Measurements from ENCODE around the gene PITPNM3. TPM values are rescaled to one million over a fixed set of nuclear protein-coding genes. Genes with fewer than 3 reads are reported as not detected.

PITPNM3 gene
- total and polyA plus RNA-seq, 12 donors: 0.12 to 0.70 (median 0.33) TPM

DNA sequence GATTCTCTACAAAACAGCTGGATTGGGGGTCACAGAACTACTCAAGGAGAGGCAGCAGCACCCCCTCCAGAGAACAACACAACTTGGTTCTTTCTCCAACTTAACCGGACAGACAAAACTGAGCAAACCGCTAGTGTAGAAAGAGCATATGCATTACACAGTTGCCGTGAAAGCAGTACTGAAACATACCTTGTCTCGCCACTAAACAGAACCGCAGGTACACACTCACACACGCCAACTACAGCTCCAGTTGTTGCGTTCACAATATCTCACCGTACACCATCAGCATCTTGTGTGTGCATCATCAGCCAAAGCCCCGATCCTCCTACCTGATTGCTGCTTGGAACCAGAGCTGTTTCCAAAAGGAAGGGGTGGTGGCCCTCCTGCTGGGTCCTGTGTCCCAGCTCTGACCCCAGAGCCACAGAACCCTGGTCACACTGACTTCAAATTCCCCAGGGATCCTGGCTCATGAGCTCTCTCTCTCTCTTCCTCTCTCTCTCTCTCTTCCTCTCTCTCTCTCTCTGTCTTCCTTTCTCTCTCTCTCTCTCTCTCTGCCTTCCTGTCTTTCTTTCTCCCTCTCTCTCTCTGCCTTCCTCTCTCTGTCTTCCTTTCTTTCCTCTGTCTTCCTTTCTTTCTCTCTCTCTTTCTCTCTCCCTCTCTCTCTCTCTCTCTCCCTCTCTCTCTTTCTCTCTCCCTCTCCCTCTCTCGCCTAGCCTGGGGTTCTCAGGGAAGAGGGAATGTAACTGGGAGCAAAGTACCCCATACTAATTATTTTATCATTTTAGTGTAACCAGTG lies 103.7 kb downstream of the PITPNM3 start:
- peaks cover 0 to 31% (median 20%) of the 10 kb centered on the region in 7 donors for H3K27me3 ChIP-seq
- peaks cover 0 to 23% (median 12%) of the 10 kb centered on the region in 9 donors for H3K4me1 ChIP-seq
- intact Hi-C loops (cut with DNase I): no loop called here
- TF ChIP-seq, protein P1, sequence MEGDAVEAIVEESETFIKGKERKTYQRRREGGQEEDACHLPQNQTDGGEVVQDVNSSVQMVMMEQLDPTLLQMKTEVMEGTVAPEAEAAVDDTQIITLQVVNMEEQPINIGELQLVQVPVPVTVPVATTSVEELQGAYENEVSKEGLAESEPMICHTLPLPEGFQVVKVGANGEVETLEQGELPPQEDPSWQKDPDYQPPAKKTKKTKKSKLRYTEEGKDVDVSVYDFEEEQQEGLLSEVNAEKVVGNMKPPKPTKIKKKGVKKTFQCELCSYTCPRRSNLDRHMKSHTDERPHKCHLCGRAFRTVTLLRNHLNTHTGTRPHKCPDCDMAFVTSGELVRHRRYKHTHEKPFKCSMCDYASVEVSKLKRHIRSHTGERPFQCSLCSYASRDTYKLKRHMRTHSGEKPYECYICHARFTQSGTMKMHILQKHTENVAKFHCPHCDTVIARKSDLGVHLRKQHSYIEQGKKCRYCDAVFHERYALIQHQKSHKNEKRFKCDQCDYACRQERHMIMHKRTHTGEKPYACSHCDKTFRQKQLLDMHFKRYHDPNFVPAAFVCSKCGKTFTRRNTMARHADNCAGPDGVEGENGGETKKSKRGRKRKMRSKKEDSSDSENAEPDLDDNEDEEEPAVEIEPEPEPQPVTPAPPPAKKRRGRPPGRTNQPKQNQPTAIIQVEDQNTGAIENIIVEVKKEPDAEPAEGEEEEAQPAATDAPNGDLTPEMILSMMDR (IDR thresholded peaks at IDR 0.05): no peak
- WGBS, 2 donors: 88 to 91% methylated on average over 10 of the region's 10 CpGs
- H3K9me3 ChIP-seq: no peaks in the 10 kb centered on the region
- H3K4me3 ChIP-seq: no peak overlapping the region
- H3K36me3 ChIP-seq: peaks cover 0 to 3% (median 0%) of the 10 kb centered on the region in 9 donors
- no peak for ATAC-seq
- no peak for DNase-seq
- H3K27ac ChIP-seq: no peak overlapping the region

DNA sequence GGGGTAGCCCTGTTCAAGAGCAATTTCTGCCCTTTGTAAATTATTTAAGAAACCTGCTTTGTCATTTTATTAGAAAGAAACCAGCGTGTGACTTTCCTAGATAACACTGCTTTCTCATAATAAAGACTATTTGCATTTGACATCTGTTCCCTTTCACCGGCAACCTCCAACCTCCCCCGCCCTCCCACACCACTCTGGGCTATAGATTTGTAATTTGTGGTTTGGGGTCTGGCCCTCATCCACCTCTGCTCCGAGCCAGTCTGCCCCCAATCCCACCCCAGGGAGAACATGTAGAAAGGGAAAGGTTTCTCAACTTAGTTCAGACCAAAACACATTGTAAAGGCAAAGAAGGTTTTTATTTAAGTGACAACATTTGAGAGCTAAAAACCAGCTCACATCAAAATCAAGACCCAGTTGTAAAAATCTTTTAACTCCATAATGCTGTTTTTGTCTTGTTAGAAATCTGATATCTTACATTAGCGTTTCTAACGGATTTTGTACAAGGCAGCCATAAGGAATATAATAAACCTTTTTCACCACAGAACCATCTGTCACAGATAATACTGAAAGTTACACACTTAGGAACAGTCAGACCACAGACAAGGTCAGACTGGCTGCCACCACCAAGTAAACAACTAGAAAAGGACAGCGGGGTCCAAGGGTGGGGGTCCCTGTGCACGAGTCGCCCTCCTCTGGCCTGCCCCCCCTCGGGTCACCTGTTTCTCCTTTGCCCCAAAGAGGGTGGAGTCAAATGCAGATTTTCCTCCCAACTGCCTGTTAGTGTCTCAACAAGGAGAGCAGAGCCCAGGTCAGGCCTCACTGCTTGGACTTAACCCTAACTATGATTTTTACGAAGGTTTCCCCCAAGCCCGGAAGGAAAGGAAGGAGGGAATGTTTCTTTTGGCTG lies 105.2 kb downstream of the PITPNM3 start:
- WGBS, 2 donors: 58 to 65% methylated on average over 12 of the region's 12 CpGs
- TF ChIP-seq, protein P1 (IDR thresholded peaks at IDR 0.05): no peak
- peaks cover 0 to 15% (median 5%) of the 10 kb centered on the region in 9 donors for H3K4me1 ChIP-seq
- no peak overlapping the region for H3K4me3 ChIP-seq
- no peak overlapping the region for H3K27ac ChIP-seq
- DNase-seq (no peak), ATAC-seq (no peak)
- intact Hi-C loops (cut with DNase I): no loop called here
- H3K36me3 ChIP-seq: peaks cover 0 to 6% (median 0%) of the 10 kb centered on the region in 9 donors
- H3K27me3 ChIP-seq: peaks cover 0 to 24% (median 13%) of the 10 kb centered on the region in 7 donors
- H3K9me3 ChIP-seq: no peaks in the 10 kb centered on the region

DNA sequence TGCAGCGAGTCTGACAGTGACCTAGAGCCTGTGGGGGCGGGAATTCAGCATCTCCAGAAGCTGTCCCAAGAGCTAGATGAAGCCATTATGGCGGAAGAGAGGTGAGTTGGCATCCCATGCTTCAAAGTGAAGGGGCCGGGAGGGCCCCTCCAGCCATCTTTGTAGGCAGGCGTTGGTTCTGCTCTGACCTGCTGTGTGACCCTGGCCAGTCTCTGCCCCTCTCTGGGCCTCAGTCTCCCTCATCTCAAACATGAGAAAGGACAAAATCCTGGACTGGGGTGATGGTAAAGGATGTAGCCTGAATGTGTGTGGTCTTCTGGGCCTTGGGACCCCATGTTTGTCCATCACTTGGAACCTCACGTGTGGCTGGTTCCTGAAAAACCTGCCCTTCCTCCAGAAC lies 107.0 kb downstream of the PITPNM3 start:
- Histone ChIP-seq H3K27me3 (peaks cover 0 to 7% (median 0%) of the 10 kb centered on the region in 7 donors), H3K4me3 (no peak overlapping the region), H3K4me1 (peaks cover 0 to 6% (median 4%) of the 10 kb centered on the region in 9 donors), H3K9me3 (no peaks in the 10 kb centered on the region), H3K36me3 (peaks cover 0 to 6% (median 0%) of the 10 kb centered on the region in 9 donors), H3K27ac (no peak overlapping the region)
- 97 to 98% methylated on average over 6 of the region's 6 CpGs for WGBS, 2 donors
- intact Hi-C loops (cut with DNase I): no loop called here
- no peak for DNase-seq
- no peak for ATAC-seq
- TF ChIP-seq, protein P1 (IDR thresholded peaks at IDR 0.05): no peak

DNA sequence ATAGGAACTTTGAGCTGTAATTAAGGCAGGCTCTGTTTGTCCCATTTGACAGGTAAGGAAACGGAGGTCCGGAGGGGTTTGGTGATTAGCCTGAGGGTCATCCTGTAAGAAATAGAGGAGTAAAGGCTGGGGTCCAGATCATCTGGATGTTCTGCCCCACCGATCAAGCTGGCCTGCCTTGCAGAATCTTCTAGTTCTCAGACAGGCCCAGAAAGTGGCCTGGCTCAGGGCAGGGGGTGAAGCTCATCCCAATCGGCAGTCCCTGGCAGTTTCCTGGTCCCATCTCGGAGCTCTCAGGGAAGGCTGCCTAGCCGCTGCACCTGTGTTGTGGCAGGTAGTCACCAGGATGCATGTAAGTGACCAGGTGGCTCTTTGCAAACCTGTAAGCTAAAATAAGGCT lies 107.9 kb downstream of the PITPNM3 start:
- DNase-seq: no peak
- peaks cover 0 to 6% (median 0%) of the 10 kb centered on the region in 9 donors for H3K36me3 ChIP-seq
- H3K27ac ChIP-seq: no peak overlapping the region
- H3K4me1 ChIP-seq: peaks cover 0 to 13% (median 10%) of the 10 kb centered on the region in 9 donors
- intact Hi-C loops (cut with DNase I): no loop called here
- no peak for ATAC-seq
- TF ChIP-seq, protein P1 (IDR thresholded peaks at IDR 0.05): no peak
- no peak overlapping the region for H3K4me3 ChIP-seq
- WGBS, 2 donors: 97% methylated on average over 6 of the region's 6 CpGs
- no peaks in the 10 kb centered on the region for H3K9me3 ChIP-seq
- no peaks in the 10 kb centered on the region for H3K27me3 ChIP-seq
